AG04450 (cell line): ENCODE measurements around the gene LRRTM2. TPM values are rescaled to one million over a fixed set of nuclear protein-coding genes. Genes with fewer than 3 reads are reported as not detected.

Source experiments
- CTCF ChIA-PET: fragments of 300-600, 350-600 bp; formaldehyde crosslinking; extraction: SDS; loops from one replicate; lab custom pipeline; 2022; ENCODE audit warnings: antibody characterized with exemption, inconsistent platforms; lab: Charles Lee
- POLR2A ChIA-PET: fragments of 350-600 bp; formaldehyde crosslinking; extraction: SDS; loops from one replicate; lab custom pipeline; 2021; ENCODE audit warnings: antibody characterized with exemption, inconsistent platforms; lab: Yijun Ruan, JAX
- DNase-seq: peaks from one replicate; pipeline ENCODE4 v3.0.0-alpha.2; 2011; ENCODE audit warnings: low read depth, low spot score
- H3K27ac ChIP-seq: one replicate; pipeline ENCODE4 v1.5.1; 2012; ENCODE audit warnings: low read depth, low read length, control low read depth
- H3K27me3 ChIP-seq: one replicate; pipeline ENCODE4 v1.6.0; 2012; ENCODE audit warnings: low read length; ENCODE audit not compliant: control insufficient read depth, insufficient read depth
- H3K4me3 ChIP-seq: 2 replicates; pipeline ENCODE4 v1.5.1; 2011; ENCODE audit warnings: mild to moderate bottlenecking, low read depth, low read length, control low read depth
- H3K9me3 ChIP-seq: 2 replicates; pipeline ENCODE4 v1.5.1; 2012; ENCODE audit warnings: low read length; ENCODE audit not compliant: control insufficient read depth, insufficient read depth
- polyA plus RNA-seq: library from polyadenylated mRNA; depleted of rRNA; stranded (reverse); fragments of >200 nt; gene quantifications from 2 replicates; pipeline ENCODE4 v1.2.3, GENCODE V29; 2011
- TF ChIP-seq, protein P1 (sequence below): IDR thresholded peaks from 2 replicates; pipeline ENCODE4 v1.5.1; 2011; ENCODE audit warnings: low read depth, low read length, control low read depth, inconsistent platforms

LRRTM2 gene
- polyA plus RNA-seq, 1 experiment, result 2.6 TPM

DNA sequence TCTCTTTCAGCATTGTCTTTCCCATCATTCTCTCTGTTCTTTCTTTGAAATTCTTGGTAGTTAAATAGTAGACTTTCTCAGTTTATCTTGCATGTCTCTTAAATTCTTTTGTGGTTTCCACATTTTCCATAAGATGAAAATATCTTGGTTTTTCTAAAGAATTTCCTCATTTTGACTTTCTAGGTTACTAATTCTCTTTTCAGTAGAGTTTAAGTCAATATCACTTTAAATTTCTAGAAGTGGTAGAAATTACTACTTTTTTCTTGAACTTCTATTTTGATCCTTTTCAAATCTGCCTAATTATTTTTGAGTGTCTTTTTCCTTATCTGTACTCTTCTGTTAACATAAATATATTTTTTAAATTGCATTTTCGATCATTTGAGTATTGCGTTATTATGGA lies 23.6 kb upstream of the LRRTM2 start:
- TF ChIP-seq, protein P1, sequence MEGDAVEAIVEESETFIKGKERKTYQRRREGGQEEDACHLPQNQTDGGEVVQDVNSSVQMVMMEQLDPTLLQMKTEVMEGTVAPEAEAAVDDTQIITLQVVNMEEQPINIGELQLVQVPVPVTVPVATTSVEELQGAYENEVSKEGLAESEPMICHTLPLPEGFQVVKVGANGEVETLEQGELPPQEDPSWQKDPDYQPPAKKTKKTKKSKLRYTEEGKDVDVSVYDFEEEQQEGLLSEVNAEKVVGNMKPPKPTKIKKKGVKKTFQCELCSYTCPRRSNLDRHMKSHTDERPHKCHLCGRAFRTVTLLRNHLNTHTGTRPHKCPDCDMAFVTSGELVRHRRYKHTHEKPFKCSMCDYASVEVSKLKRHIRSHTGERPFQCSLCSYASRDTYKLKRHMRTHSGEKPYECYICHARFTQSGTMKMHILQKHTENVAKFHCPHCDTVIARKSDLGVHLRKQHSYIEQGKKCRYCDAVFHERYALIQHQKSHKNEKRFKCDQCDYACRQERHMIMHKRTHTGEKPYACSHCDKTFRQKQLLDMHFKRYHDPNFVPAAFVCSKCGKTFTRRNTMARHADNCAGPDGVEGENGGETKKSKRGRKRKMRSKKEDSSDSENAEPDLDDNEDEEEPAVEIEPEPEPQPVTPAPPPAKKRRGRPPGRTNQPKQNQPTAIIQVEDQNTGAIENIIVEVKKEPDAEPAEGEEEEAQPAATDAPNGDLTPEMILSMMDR, result no peak
- ChIA-PET POLR2A (no interaction called here), CTCF (no interaction called here)

GRCh38 chr5:138898299-138898698 lies 23.2 kb upstream of the LRRTM2 start:
- ChIA-PET POLR2A (no interaction called here), CTCF (interaction anchor here (0.6 kb wide), 1 partner anchor 1290 kb away, joined by 5 read pairs; no protein-coding TSS in a partner anchor)
- TF ChIP-seq, protein P1, result no peak
- DNase-seq, result no peak
- H3K27me3 ChIP-seq, result no peaks in the 10 kb centered on the region
- no peak overlapping the region for H3K27ac ChIP-seq
- H3K9me3 ChIP-seq, result no peaks in the 10 kb centered on the region
- no peak overlapping the region for H3K4me3 ChIP-seq

More for the DNA sequence above, 23.6 kb upstream of the LRRTM2 start:
- no peak for DNase-seq
- H3K27me3 ChIP-seq, result no peaks in the 10 kb centered on the region
- H3K9me3 ChIP-seq, result no peaks in the 10 kb centered on the region
- no peak overlapping the region for H3K4me3 ChIP-seq
- no peak overlapping the region for H3K27ac ChIP-seq

GRCh38 chr5:138895918-138896317 lies 20.8 kb upstream of the LRRTM2 start:
- ChIA-PET CTCF (no interaction called here), POLR2A (no interaction called here)
- DNase-seq, result no peak
- no peak overlapping the region for H3K4me3 ChIP-seq
- H3K9me3 ChIP-seq, result no peaks in the 10 kb centered on the region
- no peaks in the 10 kb centered on the region for H3K27me3 ChIP-seq
- TF ChIP-seq, protein P1, result no peak
- H3K27ac ChIP-seq, result no peak overlapping the region

DNA sequence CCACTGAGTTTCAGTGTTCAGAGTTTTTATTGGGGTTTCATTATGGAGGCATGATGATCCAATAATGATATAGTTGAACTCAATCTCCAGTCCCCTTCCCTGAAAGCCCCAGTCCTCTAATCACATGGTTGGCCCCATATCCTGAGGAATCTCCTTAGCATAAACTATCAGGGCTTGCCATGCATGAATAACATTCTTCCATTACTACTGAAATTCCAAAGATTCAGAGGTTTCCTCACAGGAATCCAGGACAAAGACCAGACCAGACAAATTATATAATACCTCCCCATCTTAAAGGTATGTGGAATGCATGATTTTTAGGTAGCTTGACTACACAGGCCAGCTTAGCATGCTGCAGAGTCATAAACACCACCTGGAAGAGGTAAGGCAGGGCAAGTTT lies 15.5 kb upstream of the LRRTM2 start:
- H3K27me3 ChIP-seq, result no peaks in the 10 kb centered on the region
- TF ChIP-seq, protein P1, result no peak
- DNase-seq, result no peak
- H3K4me3 ChIP-seq, result no peak overlapping the region
- no peak overlapping the region for H3K27ac ChIP-seq
- H3K9me3 ChIP-seq, result peaks cover 3% of the 10 kb centered on the region; the same call in 1 of the 2 replicates
- CTCF ChIA-PET, result interaction anchor here (0.5 kb wide), 1 partner anchor 364 kb away, joined by 4 read pairs; no protein-coding TSS in a partner anchor
- POLR2A ChIA-PET, result no interaction called here

DNA sequence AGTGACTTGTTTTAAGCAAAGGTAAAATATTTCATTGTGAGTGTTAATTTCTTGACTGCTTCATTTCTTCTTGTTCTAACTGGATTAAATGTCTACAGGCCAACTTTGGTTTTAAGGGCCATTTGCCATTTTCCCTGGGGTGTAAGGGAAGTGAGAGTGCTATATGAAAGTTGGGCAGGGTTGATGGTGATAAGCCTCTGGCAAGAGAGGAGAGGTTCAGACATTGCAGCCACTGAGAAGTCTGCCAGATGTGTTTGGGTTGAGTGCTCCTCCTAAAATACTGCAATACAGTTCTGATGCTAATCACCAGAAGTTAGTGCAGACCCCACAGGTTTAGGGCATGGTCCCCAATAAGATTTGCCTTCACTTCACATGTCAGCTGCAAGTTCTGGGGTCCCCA lies 14.9 kb upstream of the LRRTM2 start:
- Histone ChIP-seq H3K27me3 (no peaks in the 10 kb centered on the region), H3K4me3 (no peak overlapping the region), H3K27ac (no peak overlapping the region), H3K9me3 (peaks cover 3% of the 10 kb centered on the region; the same call in 1 of the 2 replicates)
- CTCF ChIA-PET, result no interaction called here
- POLR2A ChIA-PET, result no interaction called here
- no peak for DNase-seq
- TF ChIP-seq, protein P1, result no peak
